GM18867 (cell line): ENCODE measurements around the gene PCCA.
"Not testable (repeated sequence)": the region's sequence is repeated elsewhere in the genome, so short reads cannot be mapped to it uniquely, and the experiment has no call there.

Source experiments
- ATAC-seq: cut with Tn5 transposase; IDR thresholded peaks from one replicate; pipeline ENCODE4 v1.9.1; 2021; ENCODE audit warnings: mild to moderate bottlenecking, moderate library complexity; ENCODE audit not compliant: unreplicated experiment

The PCCA gene

DNA sequence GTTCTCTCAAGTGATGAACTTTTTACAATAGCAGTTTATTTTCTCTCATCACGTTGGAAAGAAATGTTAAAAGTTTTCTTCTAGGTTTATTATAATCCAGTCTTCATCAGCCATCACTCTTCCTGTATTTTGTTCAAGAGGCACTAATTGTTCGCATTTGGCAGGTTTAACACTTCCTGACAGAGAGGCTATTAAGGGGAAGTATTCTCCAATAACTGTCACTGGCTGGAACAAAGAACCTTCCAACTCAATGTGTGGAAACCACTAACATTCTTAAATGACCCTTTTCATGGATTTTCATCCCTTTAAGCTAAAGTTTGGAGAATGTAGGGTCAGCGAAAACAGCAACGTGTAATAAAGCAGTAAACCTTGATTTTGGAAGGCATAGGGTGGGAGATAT, 145.1 kb downstream of the PCCA start:
- no peak for ATAC-seq

DNA sequence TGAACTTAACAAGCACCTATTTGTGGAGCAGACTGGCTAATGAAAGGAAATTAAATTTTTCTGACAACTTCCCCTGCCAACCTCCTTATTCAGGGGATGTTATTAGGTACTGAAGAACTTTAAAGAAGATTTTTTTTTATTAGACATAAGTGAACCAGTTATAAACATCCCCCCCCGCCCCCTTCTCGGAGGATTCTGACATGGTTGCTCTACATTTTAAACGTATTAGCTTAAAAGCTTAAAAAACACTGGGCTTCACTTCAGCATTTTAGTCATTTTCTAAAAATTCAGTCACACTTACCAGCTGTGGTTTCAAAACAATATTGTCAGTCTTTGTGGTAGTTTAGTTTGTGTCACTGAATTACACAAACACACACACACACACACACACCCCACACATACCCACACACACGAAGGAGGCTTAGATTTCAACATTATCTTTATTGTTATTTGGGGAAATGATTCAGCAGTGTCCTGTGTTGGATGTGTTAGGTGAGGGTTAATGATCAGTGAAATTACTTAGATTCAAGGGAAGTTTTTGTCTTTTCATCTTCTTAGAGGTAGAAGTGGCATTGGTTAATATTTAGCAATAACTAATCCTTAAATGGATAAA, 145.7 kb downstream of the PCCA start:
- ATAC-seq = no peak

DNA sequence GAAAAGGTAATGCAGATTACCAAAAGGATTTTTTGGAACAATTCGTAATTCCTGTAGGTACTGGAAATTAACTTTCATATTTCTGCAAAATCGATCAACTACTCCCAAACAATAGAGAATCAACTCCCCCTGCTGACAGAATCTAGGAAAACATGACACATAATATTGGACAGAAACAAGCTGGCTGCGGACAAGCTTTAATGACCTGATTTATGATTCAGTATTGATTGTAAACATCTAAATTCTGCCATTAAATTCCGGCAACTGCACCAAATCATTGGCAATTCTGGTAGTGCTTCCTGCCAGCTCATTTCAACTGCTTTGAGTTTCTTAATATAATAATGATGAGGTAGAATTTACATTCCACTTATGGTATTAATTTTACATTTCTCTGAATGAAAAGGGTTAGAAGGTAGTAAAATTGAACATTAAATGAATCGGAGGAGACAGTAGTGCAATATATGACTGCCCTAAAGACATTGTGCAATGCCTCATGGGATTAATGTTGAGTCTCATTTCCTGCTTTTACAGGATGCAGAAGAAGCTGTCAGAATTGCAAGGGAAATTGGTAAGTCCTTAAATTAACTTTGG, 146.5 kb downstream of the PCCA start:
- ATAC-seq = no peak

DNA sequence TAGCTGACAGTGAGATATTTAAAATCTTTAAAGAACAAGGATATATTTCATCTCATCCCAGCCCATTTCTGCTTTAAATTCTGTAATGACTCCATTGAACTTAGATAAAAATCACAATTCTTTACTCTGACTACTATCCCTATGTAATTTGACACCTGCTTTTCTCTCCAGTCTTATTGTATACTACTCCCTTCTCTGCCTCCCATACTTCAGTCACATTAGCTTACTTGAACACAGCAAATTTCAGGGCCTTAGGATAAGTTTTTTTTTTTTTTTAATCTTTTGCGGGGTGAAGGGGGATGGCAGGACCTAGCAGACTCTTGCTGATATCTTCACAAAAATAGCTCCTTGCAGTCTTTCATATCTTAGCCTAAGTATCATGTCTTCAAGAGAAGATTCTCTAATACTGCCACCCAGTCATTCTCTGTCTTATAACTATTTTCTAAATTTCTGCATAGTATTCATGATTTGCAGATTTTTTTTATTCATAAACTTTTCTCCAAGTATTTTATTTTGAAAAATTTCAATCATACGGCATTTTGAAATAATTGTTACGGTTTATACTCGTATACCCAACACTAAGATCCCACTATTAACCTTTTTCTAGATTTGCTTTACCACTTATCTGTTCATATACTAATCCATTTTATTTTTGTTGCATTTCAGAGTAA, 151.4 kb downstream of the PCCA start:
- ATAC-seq = no peak

DNA sequence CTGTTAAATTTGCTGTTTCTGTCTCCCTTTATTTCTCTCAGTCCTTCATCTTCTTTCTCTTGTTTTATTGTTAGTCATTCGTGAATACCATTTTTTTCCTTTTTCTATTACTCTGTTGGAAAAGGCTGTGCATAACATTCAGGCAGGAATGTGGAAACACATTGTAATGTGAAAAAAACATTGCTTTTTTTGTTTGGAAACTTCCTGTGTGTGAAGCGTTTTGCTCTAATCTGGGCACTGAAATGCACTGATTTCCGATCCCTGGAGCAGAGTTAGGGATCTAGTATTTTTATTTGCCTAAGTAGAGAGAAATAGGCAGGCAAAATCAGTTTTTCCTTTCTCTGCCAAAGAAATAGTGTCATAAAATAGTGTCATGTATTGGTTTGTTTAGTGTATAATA, 155.5 kb downstream of the PCCA start:
- no peak for ATAC-seq

DNA sequence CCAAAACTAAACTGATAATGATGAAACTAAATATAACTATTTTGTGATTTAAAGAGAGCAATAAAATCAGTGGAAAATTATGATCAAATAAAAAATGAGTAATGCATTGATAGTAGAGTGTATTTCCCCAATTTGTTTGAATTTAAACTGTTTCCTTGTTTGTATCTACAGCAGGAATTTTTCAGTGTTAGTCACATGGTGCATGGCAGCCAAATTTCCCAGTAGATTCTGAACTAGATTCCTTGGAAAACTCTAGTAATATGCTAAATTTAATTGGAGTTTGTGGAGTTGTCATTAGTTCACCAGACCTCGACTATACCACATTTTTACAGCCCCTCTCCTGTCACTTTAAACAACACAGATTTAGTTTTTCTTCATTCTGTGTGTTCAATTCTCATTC, 156.2 kb downstream of the PCCA start:
- ATAC-seq = no peak

DNA sequence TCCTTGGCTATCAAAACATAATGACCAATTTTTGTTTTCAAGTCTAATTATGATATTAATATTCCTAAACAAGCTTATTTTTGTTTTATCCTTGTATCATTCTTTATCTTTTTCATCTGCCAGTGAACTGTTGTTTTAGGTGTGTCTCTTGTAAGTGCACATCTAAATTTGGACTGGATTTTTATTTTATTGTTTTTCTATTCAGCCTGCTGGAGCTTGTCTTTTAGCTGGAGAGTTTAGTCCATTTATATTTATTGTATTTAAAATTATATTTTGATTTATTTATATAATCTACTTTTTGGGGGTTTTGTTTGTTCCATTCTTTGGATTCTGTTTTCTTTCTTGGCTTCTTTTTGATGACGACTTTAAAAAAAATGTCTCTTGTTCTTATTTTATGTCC, 159.0 kb downstream of the PCCA start:
- ATAC-seq = no peak

DNA sequence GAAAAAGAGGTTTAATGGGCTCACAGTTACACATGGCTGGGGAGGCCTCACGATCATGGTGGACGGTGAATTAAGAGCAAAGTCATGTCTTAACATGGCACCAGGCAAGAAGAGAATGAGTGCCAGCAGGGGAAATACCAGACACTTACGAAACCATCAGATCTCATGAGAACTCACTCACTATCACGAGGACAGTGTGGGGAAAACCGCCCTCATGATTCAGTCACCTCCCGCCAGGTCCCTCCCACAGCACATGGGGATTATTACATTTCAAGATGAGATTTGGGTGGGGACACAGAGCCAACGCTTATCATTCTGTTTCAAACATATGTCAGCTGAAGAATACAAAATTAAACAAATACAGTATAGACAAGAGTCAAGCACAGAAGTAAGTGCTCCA, 165.1 kb downstream of the PCCA start:
- no peak for ATAC-seq

DNA sequence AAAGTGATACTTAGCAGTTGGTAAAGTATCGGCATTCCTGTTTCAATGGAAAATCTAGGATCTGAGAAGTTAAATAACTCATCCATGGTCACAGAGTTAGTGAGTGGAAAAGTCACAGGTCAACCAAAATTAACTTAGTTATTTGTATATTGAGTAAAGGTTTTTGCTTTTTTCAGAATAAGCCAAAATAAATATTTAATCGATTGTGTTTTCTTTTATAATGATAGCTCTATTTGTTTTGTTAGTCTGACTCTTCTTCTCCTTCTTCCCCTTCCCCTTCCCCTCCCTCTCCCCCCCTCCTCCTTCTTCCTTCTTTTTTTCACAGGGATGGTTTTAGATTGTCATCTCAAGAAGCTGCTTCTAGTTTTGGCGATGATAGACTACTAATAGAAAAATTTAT, 173.5 kb downstream of the PCCA start:
- ATAC-seq = no peak

DNA sequence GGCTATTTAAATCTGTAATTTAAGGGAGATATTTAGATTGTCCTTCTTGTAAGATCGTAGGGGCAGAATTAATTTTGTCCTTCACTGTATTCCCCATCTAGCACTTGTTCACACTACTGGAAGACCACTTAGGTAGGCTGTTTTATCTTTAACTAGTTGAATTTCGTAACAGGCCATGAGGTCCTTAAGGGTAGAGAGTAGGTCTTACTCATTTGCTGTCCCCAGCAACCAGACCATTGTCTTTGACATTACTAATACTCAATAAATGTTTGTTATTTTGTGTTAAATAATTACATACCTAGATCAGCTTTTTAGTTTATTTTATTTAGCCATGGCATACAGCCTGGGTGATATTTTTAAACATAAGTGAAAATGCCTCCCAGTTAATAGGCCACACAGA, 177.1 kb downstream of the PCCA start:
- ATAC-seq = no peak

DNA sequence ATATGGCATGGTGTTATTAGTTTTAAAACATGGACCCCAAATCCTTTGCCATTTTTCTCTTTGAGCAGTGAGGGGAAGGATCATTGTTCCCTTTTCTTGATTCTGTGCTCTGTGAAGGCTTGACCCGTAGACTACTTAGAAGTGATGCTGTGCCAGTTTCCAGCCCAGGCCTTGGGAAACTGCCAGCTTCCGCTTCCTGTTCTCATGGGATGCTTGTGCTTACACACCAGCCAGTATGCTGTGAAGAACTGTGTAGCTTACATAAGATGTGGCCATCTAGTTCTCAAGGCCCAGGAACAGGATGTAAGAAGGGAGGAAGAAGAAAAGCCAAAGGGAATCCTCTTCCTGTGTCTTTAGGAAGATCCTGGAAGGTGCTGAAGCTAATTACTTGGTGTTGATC, 180.9 kb downstream of the PCCA start:
- ATAC-seq = no peak

DNA sequence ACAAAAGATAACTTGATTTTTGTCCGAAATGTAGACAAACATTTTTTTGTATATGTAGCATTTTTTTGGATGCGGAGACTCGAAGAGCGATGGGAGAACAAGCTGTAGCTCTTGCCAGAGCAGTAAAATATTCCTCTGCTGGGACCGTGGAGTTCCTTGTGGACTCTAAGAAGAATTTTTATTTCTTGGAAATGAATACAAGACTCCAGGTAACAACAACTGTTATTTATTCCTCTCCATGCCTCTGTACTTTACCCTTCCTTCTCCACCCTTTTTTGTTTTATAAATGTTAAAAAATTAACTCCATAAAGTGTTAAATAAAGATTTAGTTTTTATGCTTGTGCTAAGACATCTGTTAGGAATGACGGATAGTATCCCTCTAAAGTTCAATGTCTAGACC, 184.2 kb downstream of the PCCA start:
- ATAC-seq = no peak

DNA sequence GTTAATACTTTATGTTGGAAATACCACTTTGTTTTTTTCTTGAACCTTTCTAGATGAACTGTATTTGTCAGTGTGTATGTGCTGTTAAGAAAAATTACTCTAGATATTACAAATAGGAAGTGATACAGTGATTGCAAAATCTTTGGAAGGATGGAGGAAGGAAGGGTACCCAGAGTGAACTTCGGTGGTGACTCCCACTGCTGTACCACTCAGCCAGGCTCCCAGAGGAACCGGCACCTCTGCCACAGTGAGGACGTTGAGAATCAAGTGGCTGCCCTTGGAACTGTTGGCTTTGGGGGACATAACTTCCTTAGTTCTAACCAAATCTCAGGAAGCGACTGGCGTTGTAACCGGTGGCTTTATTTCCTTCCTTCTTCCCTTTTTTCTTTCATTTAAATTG, 184.7 kb downstream of the PCCA start:
- ATAC-seq = no peak

DNA sequence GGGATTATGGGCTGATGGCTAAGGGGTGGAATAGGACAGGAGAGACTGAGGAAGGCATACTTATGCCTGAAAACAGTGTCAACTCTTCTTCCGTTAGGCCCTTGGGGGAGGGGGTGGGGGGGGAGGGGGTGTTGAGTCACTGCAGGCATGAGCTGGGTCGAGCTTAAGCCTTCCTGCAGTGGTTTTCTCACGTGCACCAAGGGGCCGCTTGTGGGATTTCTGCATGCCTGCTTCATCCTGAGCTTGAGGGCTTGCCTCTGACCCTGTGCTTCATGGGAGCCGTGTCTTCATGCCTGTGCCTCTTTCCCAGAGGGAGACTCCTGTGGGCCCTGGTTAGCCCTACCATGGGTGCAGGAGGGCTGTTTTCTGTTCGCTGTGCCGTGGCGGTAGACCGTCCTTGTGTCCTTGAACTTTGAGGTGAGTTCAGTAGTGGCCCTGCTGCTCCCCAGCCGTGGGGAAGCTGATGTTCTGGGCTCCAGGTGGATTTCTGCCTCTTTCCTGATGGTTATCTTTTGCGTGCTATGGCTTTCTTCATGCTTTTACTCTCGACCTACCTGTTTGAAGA, 186.1 kb downstream of the PCCA start:
- ATAC-seq = no peak

DNA sequence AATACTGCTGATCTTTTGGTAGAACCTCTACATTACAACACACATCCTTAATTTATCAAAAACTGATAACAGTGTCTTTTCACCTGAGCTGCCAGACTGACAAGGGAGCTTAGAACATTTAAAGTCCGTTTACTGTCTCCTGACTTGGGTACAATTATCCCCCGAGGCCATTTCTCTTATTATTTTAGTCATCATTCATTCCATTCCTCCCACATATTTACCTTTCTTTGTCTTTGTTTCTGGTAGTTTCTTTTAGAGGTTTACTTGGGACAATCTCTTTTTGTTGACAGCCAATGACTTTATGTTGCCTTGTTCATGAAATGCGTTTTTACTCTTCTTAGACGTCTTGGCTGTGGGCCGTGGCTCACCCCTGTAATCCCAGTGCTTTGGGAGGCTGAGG, 186.9 kb downstream of the PCCA start:
- no peak for ATAC-seq

DNA sequence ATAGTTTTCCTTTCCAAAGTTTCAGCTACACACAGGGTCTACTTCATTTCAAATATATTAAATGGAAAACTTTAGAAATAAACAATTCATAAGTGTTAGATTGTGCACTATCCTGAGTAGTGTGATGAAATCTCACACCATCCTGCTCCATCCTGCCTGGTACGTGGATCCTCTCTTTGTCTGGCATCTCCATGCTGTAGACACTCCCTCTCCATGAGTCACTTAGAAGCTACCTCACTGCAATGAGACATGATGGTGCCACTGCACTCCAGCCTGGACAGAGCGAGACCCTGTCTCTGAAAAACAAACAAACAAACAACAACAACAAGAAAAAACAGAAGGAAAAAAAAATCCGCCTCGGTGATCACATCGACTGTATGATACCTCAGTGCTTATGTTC, 191.8 kb downstream of the PCCA start:
- ATAC-seq = no peak

DNA sequence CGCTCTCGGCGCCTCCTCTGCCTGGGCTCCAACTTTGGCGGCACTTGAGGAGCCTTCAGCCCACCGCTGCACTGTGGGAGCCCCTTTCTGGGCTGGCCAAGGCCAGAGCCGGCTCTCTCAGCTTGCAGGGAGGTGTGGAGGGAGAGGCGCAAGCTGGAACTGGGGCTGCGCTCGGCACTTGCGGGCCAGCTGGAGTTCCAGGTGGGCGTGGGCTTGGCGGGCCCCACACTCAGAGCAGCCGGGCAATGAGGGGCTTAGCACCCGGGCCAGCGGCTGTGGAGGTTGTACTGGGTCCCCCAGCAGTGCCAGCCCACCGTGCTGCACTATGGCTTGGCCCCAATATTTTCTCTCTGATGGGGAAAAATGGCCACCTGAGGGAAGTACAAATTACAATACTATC, 193.4 kb downstream of the PCCA start:
- ATAC-seq = not testable (repeated sequence)

DNA sequence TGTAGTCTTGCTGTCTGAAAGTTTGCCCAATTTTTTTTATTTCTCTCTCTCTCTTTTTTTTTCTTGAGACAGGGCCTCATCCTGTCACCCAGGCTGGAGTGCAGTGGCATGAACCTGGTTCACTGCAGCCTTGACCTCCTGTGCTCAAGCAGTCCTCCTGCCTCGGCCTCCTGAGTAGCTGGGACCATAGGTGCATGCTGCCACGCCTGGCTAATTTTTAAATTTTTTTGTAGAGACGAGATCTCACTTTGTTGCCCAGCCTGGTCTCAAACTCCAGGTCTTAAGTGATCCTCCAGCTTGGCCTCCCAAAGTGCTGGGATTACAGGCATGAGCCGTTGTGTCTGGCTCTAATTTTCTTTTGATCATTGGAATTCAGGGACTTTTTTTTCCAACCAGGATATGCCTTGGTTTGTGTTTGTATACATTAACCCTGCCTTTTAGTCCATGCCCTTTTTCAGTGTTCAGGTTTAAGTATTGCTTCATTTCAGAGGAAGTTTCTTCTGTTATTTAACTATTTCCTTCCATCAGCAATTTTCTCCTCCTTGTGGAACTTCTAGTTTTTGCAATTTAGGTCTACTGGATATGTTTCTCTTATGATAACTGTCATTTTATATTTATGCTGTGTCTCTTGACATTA, 201.4 kb downstream of the PCCA start:
- no peak for ATAC-seq

DNA sequence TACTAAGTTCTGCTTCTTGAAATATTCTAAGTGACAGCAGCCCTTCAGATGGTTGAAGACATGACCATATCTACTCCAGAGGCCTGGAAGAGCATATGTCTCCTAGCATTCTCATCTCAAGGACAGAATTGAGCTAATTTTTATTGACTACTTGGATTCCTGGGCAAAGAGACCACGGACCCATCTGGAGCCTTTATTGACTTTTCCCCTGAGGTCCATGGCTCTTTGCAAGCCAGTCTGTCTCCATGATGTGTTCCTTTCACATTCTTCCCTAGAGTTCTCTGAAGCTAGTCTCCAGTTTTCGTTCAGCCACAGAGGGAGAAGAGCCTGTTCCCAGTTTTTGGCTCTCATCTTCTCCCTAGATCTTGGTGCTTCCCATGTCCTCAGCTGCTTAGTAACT, 202.7 kb downstream of the PCCA start:
- ATAC-seq = no peak

DNA sequence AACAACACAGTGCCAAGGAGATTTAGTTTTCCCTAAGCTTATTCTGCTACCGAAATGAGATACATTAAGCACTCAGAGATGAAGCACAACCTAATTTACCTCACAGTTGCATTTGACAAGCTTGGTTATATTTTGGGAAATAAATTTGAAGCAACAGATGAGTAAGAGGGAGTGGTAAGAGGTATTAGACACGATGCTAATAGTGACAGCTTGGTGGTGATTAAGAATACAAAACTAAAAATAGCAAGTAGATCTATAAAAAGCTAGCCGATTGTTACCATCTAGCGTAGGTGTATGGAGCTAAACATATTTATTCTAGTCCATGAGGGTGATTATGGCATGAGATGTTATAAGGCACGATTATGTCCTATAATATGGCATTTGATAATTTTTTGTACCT, 208.5 kb downstream of the PCCA start:
- no peak for ATAC-seq

DNA sequence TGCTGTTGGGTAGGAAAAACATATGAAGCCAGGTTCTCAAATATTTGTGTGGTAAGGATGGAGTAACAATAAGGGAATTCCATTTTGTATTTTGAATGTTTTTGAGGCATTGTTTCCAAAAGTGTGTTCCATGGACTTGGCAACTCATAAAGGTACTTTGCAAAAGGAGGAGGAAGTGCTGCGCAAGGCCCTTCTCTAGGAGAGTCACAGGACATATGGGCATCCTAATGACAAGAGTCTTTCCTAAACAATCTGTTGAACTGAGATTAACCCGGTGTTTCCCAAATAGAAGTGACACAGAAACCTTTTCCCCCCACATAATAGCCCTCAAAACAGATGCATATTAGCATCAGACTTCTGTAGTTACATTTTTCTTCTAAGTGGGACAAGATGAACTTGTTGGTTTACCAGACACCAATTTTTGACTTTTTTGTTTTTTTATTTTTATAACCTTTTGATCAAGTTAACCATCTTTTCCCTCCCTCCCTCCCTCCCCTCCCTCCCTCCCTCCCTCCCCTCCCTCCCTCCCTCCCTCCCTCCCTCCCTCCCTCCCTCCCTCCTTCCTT, 209.3 kb downstream of the PCCA start:
- ATAC-seq = no peak

DNA sequence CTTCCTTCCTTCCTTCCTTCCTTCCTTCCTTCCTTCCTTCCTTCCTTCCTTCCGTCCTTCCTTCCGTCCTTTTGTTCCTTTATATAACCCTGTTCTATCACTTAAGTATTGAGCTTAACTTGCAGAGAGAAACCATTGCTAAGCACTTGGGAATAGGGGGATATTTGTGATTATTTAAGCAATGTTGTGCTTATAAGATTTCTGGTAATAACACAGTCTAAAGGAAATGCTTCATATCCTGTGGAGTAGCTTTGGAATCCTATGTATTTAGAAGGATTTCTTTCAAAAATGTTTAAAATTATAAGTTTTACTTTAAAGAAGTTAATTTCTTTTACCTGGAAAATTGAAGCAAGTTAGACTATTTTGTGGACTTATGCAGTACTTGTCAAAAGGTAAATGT, 209.8 kb downstream of the PCCA start:
- ATAC-seq = no peak
